Bronchial epithelial cell (primary cell): ENCODE results near the gene KL. TPM values are rescaled to one million over a fixed set of nuclear protein-coding genes. Genes with fewer than 3 reads are reported as not detected.

Source experiments
- DNase-seq: peaks from one replicate; pipeline ENCODE4 v3.0.0-alpha.2; 2010; ENCODE audit warnings: low read depth
- FAIRE-seq: peaks from 2 replicates; lab custom pipeline; 2011; peaks lifted over from hg19 to GRCh38; lab: Jason Lieb, UNC
- H3K27me3 ChIP-seq: 2 replicates; pipeline ENCODE4 v1.5.1; 2011; ENCODE audit warnings: low read length; ENCODE audit not compliant: control insufficient read depth, insufficient read depth
- H3K36me3 ChIP-seq: 2 replicates; pipeline ENCODE4 v1.5.1; 2011; ENCODE audit warnings: low read length; ENCODE audit not compliant: control insufficient read depth, insufficient read depth
- H3K4me3 ChIP-seq: 2 replicates; pipeline ENCODE4 v1.5.1; 2011; ENCODE audit warnings: mild to moderate bottlenecking, low read depth, low read length, control low read depth
- CTCF ChIP-seq: IDR thresholded peaks from 2 replicates; pipeline ENCODE4 v1.5.1; 2011; ENCODE audit warnings: mild to moderate bottlenecking, moderate library complexity, low read length, control low read depth, inconsistent platforms; ENCODE audit not compliant: insufficient read depth, severe bottlenecking
- total RNA-seq: library from RNA; depleted of rRNA; stranded (reverse); fragments of >200 nt; gene quantifications from 2 replicates; pipeline ENCODE4 v1.2.1, GENCODE V29; 2014

KL gene
- total RNA-seq, 1 donor from 2014 or later = not detected

- H3K4me3 ChIP-seq = no peak overlapping the region
- peaks cover 4% of the 10 kb centered on the region for H3K36me3 ChIP-seq
- H3K27me3 ChIP-seq = no peaks in the 10 kb centered on the region
- FAIRE-seq (no peak), DNase-seq (no peak)
- no peak for TF ChIP-seq CTCF
Observed at GRCh38 chr13:33109801-33110200, 93.6 kb downstream of the KL start.

GRCh38 chr13:33110386-33110712 lies 94.1 kb downstream of the KL start:
- Histone ChIP-seq H3K27me3 (no peaks in the 10 kb centered on the region), H3K36me3 (peaks cover 4% of the 10 kb centered on the region), H3K4me3 (no peak overlapping the region)
- DNase-seq (no peak), FAIRE-seq (no peak)
- no peak for TF ChIP-seq CTCF

- H3K36me3 ChIP-seq = peaks cover 4% of the 10 kb centered on the region
- DNase-seq = no peak
- no peak for FAIRE-seq
- no peak for TF ChIP-seq CTCF
- no peak overlapping the region for H3K4me3 ChIP-seq
- H3K27me3 ChIP-seq = no peaks in the 10 kb centered on the region
Observed at GRCh38 chr13:33110713-33111413, 94.6 kb downstream of the KL start.

- FAIRE-seq (no peak), DNase-seq (no peak)
- peaks cover 4% of the 10 kb centered on the region for H3K36me3 ChIP-seq
- H3K27me3 ChIP-seq = no peaks in the 10 kb centered on the region
- TF ChIP-seq CTCF = no peak
- H3K4me3 ChIP-seq = no peak overlapping the region
Observed at GRCh38 chr13:33111414-33112110, 95.3 kb downstream of the KL start.

GRCh38 chr13:33112766-33113165 lies 96.5 kb downstream of the KL start:
- Histone ChIP-seq H3K36me3 (peaks cover 4% of the 10 kb centered on the region), H3K27me3 (no peaks in the 10 kb centered on the region), H3K4me3 (no peak overlapping the region)
- FAIRE-seq (no peak), DNase-seq (no peak)
- TF ChIP-seq CTCF = no peak
